Mesodermal cell (in vitro differentiated cells): ENCODE results near the gene TBC1D22A.

Experiments used
- H3K27ac ChIP-seq: 2 replicates; pipeline ENCODE4 v1.7.0; 2013; ENCODE audit warnings: mild to moderate bottlenecking, low read depth, low read length, moderate library complexity; ENCODE audit not compliant: severe bottlenecking
- H3K36me3 ChIP-seq: 2 replicates; pipeline ENCODE4 v1.7.1; 2013; ENCODE audit warnings: mild to moderate bottlenecking, low read length, moderate library complexity; ENCODE audit not compliant: control insufficient read depth, insufficient read depth
- H3K4me1 ChIP-seq: one replicate; pipeline ENCODE4 v1.7.1; 2013; ENCODE audit warnings: mild to moderate bottlenecking, low read length; ENCODE audit not compliant: insufficient read depth, control insufficient read depth, poor library complexity, severe bottlenecking
- H3K4me3 ChIP-seq: 2 replicates; pipeline ENCODE4 v1.7.0; 2013; ENCODE audit warnings: low read length, control low read depth, mild to moderate bottlenecking; ENCODE audit not compliant: insufficient read depth, poor library complexity, severe bottlenecking; ENCODE audit errors: extremely low read depth
- H3K9me3 ChIP-seq: 2 replicates; pipeline ENCODE4 v1.7.1; 2013; ENCODE audit warnings: mild to moderate bottlenecking, low read length, moderate library complexity; ENCODE audit not compliant: control insufficient read depth
- WGBS, 2 experiments: methylation state at CpG; one replicate each; pipeline ENCODE4 v1.1.5; 2013; ENCODE audit warnings: missing lambda C conversion rate in 2 of 2; ENCODE audit not compliant: insufficient coverage in 2 of 2; 5-methylcytosine and 5-hydroxymethylcytosine counted together

The TBC1D22A gene

GRCh38 chr22:46861468-46862367 is 99.3 kb downstream of the TBC1D22A start:
- WGBS, 2 experiments = 90 to 95% methylated on average over 12 to 15 of the region's 16 CpGs
- H3K36me3 ChIP-seq = peaks cover 3% of the 10 kb centered on the region
- H3K27ac ChIP-seq = no peak overlapping the region
- no peaks in the 10 kb centered on the region for H3K9me3 ChIP-seq
- H3K4me1 ChIP-seq = no peaks in the 10 kb centered on the region
- no peak overlapping the region for H3K4me3 ChIP-seq

GRCh38 chr22:46862418-46863324 is 100.2 kb downstream of the TBC1D22A start:
- H3K4me1 ChIP-seq = peaks cover 5% of the 10 kb centered on the region
- H3K36me3 ChIP-seq = peaks cover 8% of the 10 kb centered on the region
- H3K27ac ChIP-seq = no peak overlapping the region
- H3K9me3 ChIP-seq = peaks cover 3% of the 10 kb centered on the region
- H3K4me3 ChIP-seq = no peak overlapping the region
- 94 to 99% methylated on average over 11 to 12 of the region's 17 CpGs for WGBS, 2 experiments

- H3K27ac ChIP-seq = no peak overlapping the region
- H3K4me1 ChIP-seq = peaks cover 5% of the 10 kb centered on the region
- H3K36me3 ChIP-seq = peaks cover 12% of the 10 kb centered on the region
- WGBS, 2 experiments = 85 to 89% methylated on average over 4 to 5 of the region's 6 CpGs
- H3K4me3 ChIP-seq = no peak overlapping the region
- peaks cover 9% of the 10 kb centered on the region for H3K9me3 ChIP-seq
Measured at GRCh38 chr22:46863794-46864193, 101.3 kb downstream of the TBC1D22A start.

GRCh38 chr22:46864314-46865051 is 102.0 kb downstream of the TBC1D22A start:
- no peak overlapping the region for H3K4me3 ChIP-seq
- 96 to 99% methylated on average over 8 of the region's 10 CpGs for WGBS, 2 experiments
- H3K9me3 ChIP-seq = peaks cover 13% of the 10 kb centered on the region
- H3K4me1 ChIP-seq = peaks cover 5% of the 10 kb centered on the region
- H3K36me3 ChIP-seq = peaks cover 18% of the 10 kb centered on the region
- H3K27ac ChIP-seq = no peak overlapping the region

GRCh38 chr22:46865052-46865434 is 102.6 kb downstream of the TBC1D22A start:
- H3K27ac ChIP-seq = no peak overlapping the region
- 80 to 94% methylated on average over 1 to 2 of the region's 3 CpGs for whole genome bisulfite sequencing, 2 experiments
- no peak overlapping the region for H3K4me3 ChIP-seq
- H3K4me1 ChIP-seq = peaks cover 5% of the 10 kb centered on the region
- H3K9me3 ChIP-seq = peaks cover 16% of the 10 kb centered on the region
- H3K36me3 ChIP-seq = peaks cover 18% of the 10 kb centered on the region

- Histone ChIP-seq H3K4me3 (no peak overlapping the region), H3K36me3 (peaks cover 21% of the 10 kb centered on the region), H3K27ac (no peak overlapping the region), H3K4me1 (peaks cover 5% of the 10 kb centered on the region), H3K9me3 (peaks cover 22% of the 10 kb centered on the region)
- 96 to 100% methylated on average over 6 of the region's 7 CpGs for WGBS, 2 experiments
Measured at GRCh38 chr22:46865642-46866041, 103.2 kb downstream of the TBC1D22A start.

- H3K9me3 ChIP-seq = peaks cover 30% of the 10 kb centered on the region
- peaks cover 5% of the 10 kb centered on the region for H3K4me1 ChIP-seq
- peaks cover 26% of the 10 kb centered on the region for H3K36me3 ChIP-seq
- H3K27ac ChIP-seq = peak overlapping the region; percentile 64
- H3K4me3 ChIP-seq = no peak overlapping the region
- WGBS, 2 experiments = 64 to 67% methylated on average over 8 of the region's 8 CpGs
Measured at GRCh38 chr22:46866591-46866990, 104.1 kb downstream of the TBC1D22A start.

- 90 to 100% methylated on average over 2 to 3 of the region's 4 CpGs for WGBS, 2 experiments
- peaks cover 30% of the 10 kb centered on the region for H3K9me3 ChIP-seq
- H3K4me1 ChIP-seq = peaks cover 5% of the 10 kb centered on the region
- H3K4me3 ChIP-seq = no peak overlapping the region
- peak overlapping the region; percentile 64 for H3K27ac ChIP-seq
- peaks cover 26% of the 10 kb centered on the region for H3K36me3 ChIP-seq
Measured at GRCh38 chr22:46867106-46867505, 104.7 kb downstream of the TBC1D22A start.

GRCh38 chr22:46869329-46869728 is 106.9 kb downstream of the TBC1D22A start:
- Histone ChIP-seq H3K27ac (no peak overlapping the region), H3K4me3 (no peak overlapping the region), H3K4me1 (peaks cover 5% of the 10 kb centered on the region), H3K9me3 (peaks cover 34% of the 10 kb centered on the region), H3K36me3 (peaks cover 26% of the 10 kb centered on the region)
- 92 to 94% methylated on average over 4 to 5 of the region's 5 CpGs for WGBS, 2 experiments

GRCh38 chr22:46869831-46870441 is 107.5 kb downstream of the TBC1D22A start:
- Histone ChIP-seq H3K4me3 (no peak overlapping the region), H3K36me3 (peaks cover 26% of the 10 kb centered on the region), H3K4me1 (peaks cover 5% of the 10 kb centered on the region), H3K27ac (no peak overlapping the region), H3K9me3 (peaks cover 34% of the 10 kb centered on the region)
- WGBS, 2 experiments = 100% methylated on average over 1 of the region's 1 CpG; no CpG with 5 or more reads in 1 of the 2 experiments
